GM12872 (cell line): ENCODE data around the gene AP4M1.

ENCODE experiments used
- CTCF ChIP-seq: IDR thresholded peaks from 3 replicates; pipeline ENCODE4 v1.5.1; 2011; ENCODE audit warnings: low read depth, mild to moderate bottlenecking, low read length, moderate library complexity; ENCODE audit not compliant: insufficient read depth

The AP4M1 gene

GRCh38 chr7:100065452-100066186, 35.8 kb upstream of the AP4M1 start:
- no peak for TF ChIP-seq CTCF

- TF ChIP-seq CTCF: no peak
Observed at GRCh38 chr7:100066953-100067352, 34.5 kb upstream of the AP4M1 start.

- TF ChIP-seq CTCF: no peak
Observed at GRCh38 chr7:100069991-100070390, 31.5 kb upstream of the AP4M1 start.

GRCh38 chr7:100071018-100071723, 30.3 kb upstream of the AP4M1 start:
- TF ChIP-seq CTCF: no peak

GRCh38 chr7:100072462-100072861, 29.0 kb upstream of the AP4M1 start:
- TF ChIP-seq CTCF: no peak

GRCh38 chr7:100074841-100075240, 26.6 kb upstream of the AP4M1 start:
- no peak for TF ChIP-seq CTCF

- no peak for TF ChIP-seq CTCF
Observed at GRCh38 chr7:100075418-100075817, 26.0 kb upstream of the AP4M1 start.
